Mucosa of rectum (tissue), 2 donors: ENCODE data around the gene ADGRL1.

ENCODE experiments used
- H3K27ac ChIP-seq, 2 donors: one replicate each; pipeline ENCODE4 v1.7.0; 2013; ENCODE audit warnings: inconsistent platforms in 2 of 2, low read depth in 2 of 2, low read length in 2 of 2
- H3K27me3 ChIP-seq, 2 donors: one replicate each; pipeline ENCODE4 v1.7.0; 2013; ENCODE audit warnings: low read length in 2 of 2; ENCODE audit not compliant: control insufficient read depth in 2 of 2, insufficient read depth in 2 of 2
- H3K36me3 ChIP-seq, 2 donors: one replicate each; pipeline ENCODE4 v1.7.0; 2013; ENCODE audit warnings: low read length in 2 of 2; ENCODE audit not compliant: control insufficient read depth in 2 of 2, insufficient read depth in 2 of 2
- H3K4me1 ChIP-seq, 2 donors: one replicate each; pipeline ENCODE4 v1.7.0; 2013; ENCODE audit warnings: low read length in 2 of 2, mild to moderate bottlenecking in 1 of 2; ENCODE audit not compliant: control insufficient read depth in 2 of 2, insufficient read depth in 2 of 2
- H3K4me3 ChIP-seq, 2 donors: one replicate each; pipeline ENCODE4 v1.7.0; 2013; ENCODE audit warnings: low read length in 2 of 2
- H3K9ac ChIP-seq, 2 donors: one replicate each; pipeline ENCODE4 v1.7.0; 2013; ENCODE audit warnings: low read length in 2 of 2, low read depth in 1 of 2, mild to moderate bottlenecking in 1 of 2
- H3K9me3 ChIP-seq, 2 donors: one replicate each; pipeline ENCODE4 v1.7.0; 2013; ENCODE audit warnings: low read length in 2 of 2; ENCODE audit not compliant: control insufficient read depth in 2 of 2
- donor health status: healthy.
- donor health status: Normal muscosa, but diverticular disease.

Gene ADGRL1

GRCh38 chr19:14105680-14106079, 100.3 kb downstream of the ADGRL1 start:
- H3K27me3 ChIP-seq = no peaks in the 10 kb centered on the region
- H3K9me3 ChIP-seq = no peaks in the 10 kb centered on the region
- H3K9ac ChIP-seq = no peak overlapping the region
- H3K4me3 ChIP-seq = no peak overlapping the region
- H3K4me1 ChIP-seq = peaks cover 0 to 9% of the 10 kb centered on the region in 2 donors
- peak overlapping the region; percentile 63 to 68 for H3K27ac ChIP-seq
- peaks cover 16 to 19% of the 10 kb centered on the region in 2 donors for H3K36me3 ChIP-seq

GRCh38 chr19:14103310-14103709, 102.7 kb downstream of the ADGRL1 start:
- no peak overlapping the region for H3K4me3 ChIP-seq
- H3K27ac ChIP-seq = no peak overlapping the region
- H3K9ac ChIP-seq = no peak overlapping the region
- peaks cover 19 to 23% of the 10 kb centered on the region in 2 donors for H3K36me3 ChIP-seq
- no peaks in the 10 kb centered on the region for H3K27me3 ChIP-seq
- H3K4me1 ChIP-seq = peaks cover 0 to 9% of the 10 kb centered on the region in 2 donors
- H3K9me3 ChIP-seq = no peaks in the 10 kb centered on the region

- H3K4me1 ChIP-seq = peaks cover 0 to 9% of the 10 kb centered on the region in 2 donors
- no peak overlapping the region for H3K27ac ChIP-seq
- no peak overlapping the region for H3K4me3 ChIP-seq
- no peaks in the 10 kb centered on the region for H3K27me3 ChIP-seq
- H3K9ac ChIP-seq = no peak overlapping the region
- H3K9me3 ChIP-seq = no peaks in the 10 kb centered on the region
- H3K36me3 ChIP-seq = peaks cover 23 to 27% of the 10 kb centered on the region in 2 donors
Observed at GRCh38 chr19:14102756-14103155, 103.2 kb downstream of the ADGRL1 start.

GRCh38 chr19:14102102-14102696, 103.8 kb downstream of the ADGRL1 start:
- Histone ChIP-seq H3K9ac (no peak overlapping the region), H3K27me3 (no peaks in the 10 kb centered on the region), H3K36me3 (peaks cover 29 to 32% of the 10 kb centered on the region in 2 donors), H3K4me3 (no peak overlapping the region), H3K9me3 (no peaks in the 10 kb centered on the region), H3K27ac (no peak overlapping the region), H3K4me1 (peaks cover 0 to 9% of the 10 kb centered on the region in 2 donors)

GRCh38 chr19:14101003-14101545, 104.9 kb downstream of the ADGRL1 start:
- Histone ChIP-seq H3K27ac (no peak overlapping the region), H3K36me3 (peaks cover 38 to 41% of the 10 kb centered on the region in 2 donors)

More at GRCh38 chr19:14101003-14101545, 104.9 kb downstream of the ADGRL1 start:
- Histone ChIP-seq H3K4me3 (no peak overlapping the region), H3K4me1 (peaks cover 0 to 7% of the 10 kb centered on the region in 2 donors), H3K9me3 (no peaks in the 10 kb centered on the region), H3K27me3 (no peaks in the 10 kb centered on the region), H3K9ac (no peak overlapping the region)
